Sigmoid colon (tissue), 4 donors: ENCODE measurements around the gene SLC25A30.

Source experiments
- CTCF ChIP-seq, 4 experiments: fragments of 450-650 bp in 3 of 4; fragments of 200-600 bp in 1 of 4; IDR thresholded peaks; one replicate each; pipeline ENCODE4 v1.5.1; 2016 to 2019; ENCODE audit warnings: antibody characterized with exemption in 4 of 4, mild to moderate bottlenecking in 3 of 4, moderate library complexity in 2 of 4
- POLR2AphosphoS5 ChIP-seq, 4 donors: sonication (generic); formaldehyde crosslinking; IDR thresholded peaks; one replicate each; pipeline ENCODE4 v1.6.1; 2017; ENCODE audit warnings: antibody characterized with exemption in 4 of 4

DNA sequence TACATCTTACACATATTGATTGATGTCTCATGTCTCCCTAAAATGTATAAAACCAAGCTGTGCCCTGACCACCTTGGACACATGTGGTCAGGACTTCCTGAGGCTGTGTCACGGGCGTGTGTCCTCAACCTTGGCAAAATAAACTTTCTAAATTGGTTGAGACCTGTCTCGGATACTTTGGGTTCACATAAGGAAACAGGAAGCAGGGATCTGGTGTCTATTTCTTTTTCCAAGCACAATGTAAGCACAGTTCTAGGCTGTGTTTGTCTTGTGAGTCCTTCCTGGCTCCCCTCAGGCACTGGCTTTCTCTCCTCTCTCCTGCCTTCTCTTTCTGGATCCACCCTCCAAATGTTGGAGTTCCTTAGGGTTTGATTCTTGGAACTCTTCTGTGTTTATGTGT is 49.6 kb downstream of the SLC25A30 start:
- TF ChIP-seq CTCF (IDR thresholded peaks at IDR 0.05) (no peak), POLR2AphosphoS5 (IDR thresholded peaks at IDR 0.05) (no peak)
